Measurements from ENCODE around the gene MNX1.

DNA sequence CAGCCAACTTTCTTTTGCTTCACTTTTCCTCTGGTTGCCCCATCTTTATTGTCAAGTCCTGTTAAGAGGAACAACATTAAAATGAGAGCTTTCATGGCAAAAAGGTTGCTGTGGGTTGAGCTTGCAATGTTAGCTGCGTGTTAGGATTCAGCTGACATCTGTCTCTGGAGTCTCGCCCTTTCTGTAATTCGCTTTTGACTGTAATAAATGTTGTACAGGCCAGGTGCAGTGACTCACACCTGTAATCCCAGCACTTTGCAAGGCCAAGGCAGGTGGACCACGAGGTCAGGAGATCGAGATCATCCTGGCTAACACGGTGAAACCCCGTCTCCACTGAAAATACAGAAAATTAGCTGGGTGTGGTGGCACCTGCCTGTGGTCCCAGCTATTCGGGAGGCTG is 24.1 kb downstream of the MNX1 start:
- TF ChIP-seq, protein P1, sequence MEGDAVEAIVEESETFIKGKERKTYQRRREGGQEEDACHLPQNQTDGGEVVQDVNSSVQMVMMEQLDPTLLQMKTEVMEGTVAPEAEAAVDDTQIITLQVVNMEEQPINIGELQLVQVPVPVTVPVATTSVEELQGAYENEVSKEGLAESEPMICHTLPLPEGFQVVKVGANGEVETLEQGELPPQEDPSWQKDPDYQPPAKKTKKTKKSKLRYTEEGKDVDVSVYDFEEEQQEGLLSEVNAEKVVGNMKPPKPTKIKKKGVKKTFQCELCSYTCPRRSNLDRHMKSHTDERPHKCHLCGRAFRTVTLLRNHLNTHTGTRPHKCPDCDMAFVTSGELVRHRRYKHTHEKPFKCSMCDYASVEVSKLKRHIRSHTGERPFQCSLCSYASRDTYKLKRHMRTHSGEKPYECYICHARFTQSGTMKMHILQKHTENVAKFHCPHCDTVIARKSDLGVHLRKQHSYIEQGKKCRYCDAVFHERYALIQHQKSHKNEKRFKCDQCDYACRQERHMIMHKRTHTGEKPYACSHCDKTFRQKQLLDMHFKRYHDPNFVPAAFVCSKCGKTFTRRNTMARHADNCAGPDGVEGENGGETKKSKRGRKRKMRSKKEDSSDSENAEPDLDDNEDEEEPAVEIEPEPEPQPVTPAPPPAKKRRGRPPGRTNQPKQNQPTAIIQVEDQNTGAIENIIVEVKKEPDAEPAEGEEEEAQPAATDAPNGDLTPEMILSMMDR (IDR thresholded peaks at IDR 0.05; ENCODE audit: extremely low read depth in 1 of 2, insufficient read depth in 1 of 2, low read depth in 1 of 2, low read length in 2 of 2): no peak
- TF ChIP-seq MAX (IDR thresholded peaks at IDR 0.05; ENCODE audit: insufficient read depth, insufficient read length) (no peak), FOS (IDR thresholded peaks at IDR 0.05; ENCODE audit: borderline replicate concordance, insufficient read depth, low read length) (no peak), EZH2 (IDR thresholded peaks at IDR 0.05; ENCODE audit: borderline replicate concordance, low read depth, low read length, severe bottlenecking) (no peak), POLR2A (IDR thresholded peaks at IDR 0.05; ENCODE audit: low read depth, low read length) (no peak), POLR2AphosphoS5 (IDR thresholded peaks at IDR 0.05; ENCODE audit: insufficient read depth, low read depth, low read length) (no peak)

All from endothelial cell of umbilical vein (primary cell).